22Rv1 (cell line): ENCODE results near the gene PEDS1.

Experiments
- H3K27ac ChIP-seq: fragments of 450-650 bp; 2 replicates; pipeline ENCODE4 v1.5.1; 2017
- ZFX ChIP-seq: fragments of 450-650 bp; IDR thresholded peaks from 2 replicates; pipeline ENCODE4 v1.6.1; 2017; ENCODE audit warnings: antibody characterized with exemption, borderline replicate concordance
- TF ChIP-seq, protein P1 (sequence below): fragments of 450-650 bp; IDR thresholded peaks from 2 replicates; pipeline ENCODE4 v1.5.1; 2017; ENCODE audit warnings: mild to moderate bottlenecking

Gene PEDS1

DNA sequence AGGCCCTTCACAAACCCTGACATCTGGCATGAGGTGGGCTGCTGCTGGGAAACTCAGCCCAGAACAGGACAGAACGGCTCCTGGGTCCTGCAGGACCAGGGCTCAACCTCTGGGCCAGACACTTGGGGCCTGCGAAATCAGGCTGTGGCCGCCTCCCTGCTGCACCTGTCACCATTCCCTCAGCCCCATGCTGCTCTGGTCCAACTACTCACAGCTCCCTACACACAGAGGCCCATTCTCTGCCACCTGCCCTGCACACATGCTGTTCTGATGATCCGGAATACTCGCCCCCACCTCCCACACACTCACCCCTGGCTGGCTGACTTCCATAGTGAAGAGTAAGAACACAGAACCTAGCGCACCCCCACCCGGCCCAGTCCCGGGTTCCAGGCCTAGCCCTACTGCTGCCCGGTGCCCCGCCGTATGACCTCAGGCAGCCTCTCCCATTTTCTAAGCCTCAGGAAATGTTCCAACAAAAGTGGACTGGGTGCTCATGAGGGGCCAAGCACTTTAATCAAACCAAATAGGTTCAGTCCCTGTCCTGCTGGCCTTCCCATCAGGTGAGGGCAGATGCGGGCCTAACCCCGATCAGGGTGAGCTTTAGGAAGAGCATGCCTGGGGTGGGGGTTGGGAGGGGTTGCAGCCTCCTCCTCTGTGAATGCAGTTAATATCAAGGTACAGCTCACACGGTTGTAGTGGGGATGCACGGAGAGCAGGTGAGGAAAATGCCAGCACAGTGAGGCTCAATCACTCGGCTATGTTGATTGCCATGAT is 3.9 kb downstream of the PEDS1 start:
- no peak overlapping the region for H3K27ac ChIP-seq
- TF ChIP-seq, protein P1, sequence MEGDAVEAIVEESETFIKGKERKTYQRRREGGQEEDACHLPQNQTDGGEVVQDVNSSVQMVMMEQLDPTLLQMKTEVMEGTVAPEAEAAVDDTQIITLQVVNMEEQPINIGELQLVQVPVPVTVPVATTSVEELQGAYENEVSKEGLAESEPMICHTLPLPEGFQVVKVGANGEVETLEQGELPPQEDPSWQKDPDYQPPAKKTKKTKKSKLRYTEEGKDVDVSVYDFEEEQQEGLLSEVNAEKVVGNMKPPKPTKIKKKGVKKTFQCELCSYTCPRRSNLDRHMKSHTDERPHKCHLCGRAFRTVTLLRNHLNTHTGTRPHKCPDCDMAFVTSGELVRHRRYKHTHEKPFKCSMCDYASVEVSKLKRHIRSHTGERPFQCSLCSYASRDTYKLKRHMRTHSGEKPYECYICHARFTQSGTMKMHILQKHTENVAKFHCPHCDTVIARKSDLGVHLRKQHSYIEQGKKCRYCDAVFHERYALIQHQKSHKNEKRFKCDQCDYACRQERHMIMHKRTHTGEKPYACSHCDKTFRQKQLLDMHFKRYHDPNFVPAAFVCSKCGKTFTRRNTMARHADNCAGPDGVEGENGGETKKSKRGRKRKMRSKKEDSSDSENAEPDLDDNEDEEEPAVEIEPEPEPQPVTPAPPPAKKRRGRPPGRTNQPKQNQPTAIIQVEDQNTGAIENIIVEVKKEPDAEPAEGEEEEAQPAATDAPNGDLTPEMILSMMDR: no peak
- TF ChIP-seq ZFX: no peak

DNA sequence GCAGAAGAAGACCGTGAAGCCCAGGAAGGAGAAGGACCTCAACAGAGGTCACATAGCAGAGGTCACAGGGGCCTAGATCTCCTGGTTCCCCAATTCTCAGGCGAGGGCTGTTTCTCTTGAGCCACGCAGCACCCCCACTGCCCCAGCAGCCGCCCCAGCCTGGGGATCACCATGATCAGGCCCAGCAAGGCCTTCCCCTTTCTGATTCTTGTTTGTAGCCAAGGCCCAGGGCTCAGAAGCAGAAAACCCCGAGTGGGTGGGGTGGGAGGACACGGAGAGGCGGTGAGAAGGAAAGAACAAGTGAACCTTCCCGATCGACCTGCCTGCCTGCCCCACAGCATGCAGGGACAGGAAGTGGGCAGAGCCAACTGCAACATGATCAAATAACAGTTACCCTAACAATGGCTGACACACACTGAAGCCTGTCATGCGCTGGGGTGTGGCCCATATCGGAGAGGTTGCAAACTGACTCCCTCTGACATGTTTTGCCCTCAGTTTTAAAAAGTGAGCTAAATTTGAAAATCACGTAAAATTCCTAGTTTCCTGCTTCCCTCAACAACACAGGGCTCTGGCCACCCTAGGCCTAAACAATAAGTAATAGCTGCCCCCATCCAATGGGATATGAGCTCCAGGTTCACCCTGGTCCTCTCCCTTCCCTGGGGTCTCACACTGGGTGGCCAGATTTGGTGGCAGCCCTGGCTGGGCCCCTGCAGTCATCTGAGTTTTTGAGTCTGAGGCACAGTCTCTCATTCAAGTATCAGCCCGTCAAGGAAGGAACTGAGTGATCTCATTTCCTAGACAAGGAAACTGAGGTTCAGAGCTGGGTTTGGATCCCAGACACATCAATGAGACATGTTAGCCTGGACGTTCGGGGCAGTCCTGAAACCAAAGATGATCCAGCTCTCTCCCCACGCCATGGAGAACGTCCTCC is 6.5 kb downstream of the PEDS1 start:
- TF ChIP-seq, protein P1: no peak
- TF ChIP-seq ZFX: no peak
- no peak overlapping the region for H3K27ac ChIP-seq

DNA sequence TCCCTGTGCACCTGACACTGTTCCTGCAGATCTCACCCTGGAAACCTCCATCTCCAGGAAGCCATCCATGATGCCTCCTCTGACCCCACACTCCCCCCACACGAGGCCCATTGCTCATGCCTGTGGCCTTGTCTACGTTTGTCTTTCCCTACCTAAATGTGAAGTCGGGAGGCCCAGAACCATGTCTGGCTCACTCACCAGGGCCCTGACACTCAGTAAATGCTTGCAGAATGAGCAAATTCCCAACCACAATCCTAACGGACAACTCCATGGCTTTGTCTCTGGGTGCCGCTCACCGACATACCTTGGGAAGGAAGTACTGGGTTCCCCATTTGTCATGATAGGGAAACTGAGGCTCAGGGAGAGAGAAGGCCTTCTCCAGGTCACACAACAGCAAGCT is 7.3 kb downstream of the PEDS1 start:
- TF ChIP-seq, protein P1: no peak

DNA sequence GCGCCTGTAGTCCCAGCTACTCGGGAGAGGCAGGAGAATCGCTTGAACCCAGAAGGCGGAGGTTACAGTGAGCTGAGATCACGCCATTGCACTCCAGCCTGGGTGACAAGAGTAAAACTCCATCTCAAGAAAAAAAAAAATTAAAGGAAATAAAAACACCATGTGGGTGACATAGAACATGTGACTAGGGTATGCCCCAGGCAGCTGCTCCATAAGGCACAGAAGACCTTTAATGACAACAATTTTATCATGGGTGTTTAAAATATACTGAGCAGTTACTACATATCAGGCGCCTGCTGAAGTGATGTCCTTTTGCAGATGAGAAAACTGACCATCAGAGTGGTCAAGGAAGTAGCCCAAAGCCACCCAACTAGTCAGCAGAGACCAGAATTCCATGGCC is 8.0 kb downstream of the PEDS1 start:
- TF ChIP-seq, protein P1: no peak
- TF ChIP-seq ZFX: no peak
- H3K27ac ChIP-seq: no peak overlapping the region

More for the DNA sequence above, 7.3 kb downstream of the PEDS1 start:
- no peak overlapping the region for H3K27ac ChIP-seq

DNA sequence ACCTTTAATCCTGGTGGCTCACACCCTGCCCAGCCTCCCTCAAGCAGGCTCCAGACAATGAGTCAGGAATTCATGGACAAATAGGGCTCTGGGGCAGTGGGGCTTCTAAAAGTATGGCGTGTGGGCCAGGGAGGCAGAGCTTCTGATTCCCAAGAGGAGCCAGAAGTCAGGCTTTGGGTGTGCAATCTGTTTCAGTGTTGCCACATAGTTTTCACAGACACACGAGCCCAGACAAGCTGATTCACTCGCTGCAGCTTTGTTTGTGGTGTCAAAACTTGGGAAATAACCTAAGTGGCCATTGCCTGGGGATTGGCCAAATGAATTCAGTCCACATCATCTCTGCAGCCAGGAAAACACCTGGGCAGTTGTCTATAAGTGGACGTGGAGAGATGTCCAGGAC is 9.2 kb downstream of the PEDS1 start:
- no peak for TF ChIP-seq ZFX
- TF ChIP-seq, protein P1: no peak
- H3K27ac ChIP-seq: no peak overlapping the region

DNA sequence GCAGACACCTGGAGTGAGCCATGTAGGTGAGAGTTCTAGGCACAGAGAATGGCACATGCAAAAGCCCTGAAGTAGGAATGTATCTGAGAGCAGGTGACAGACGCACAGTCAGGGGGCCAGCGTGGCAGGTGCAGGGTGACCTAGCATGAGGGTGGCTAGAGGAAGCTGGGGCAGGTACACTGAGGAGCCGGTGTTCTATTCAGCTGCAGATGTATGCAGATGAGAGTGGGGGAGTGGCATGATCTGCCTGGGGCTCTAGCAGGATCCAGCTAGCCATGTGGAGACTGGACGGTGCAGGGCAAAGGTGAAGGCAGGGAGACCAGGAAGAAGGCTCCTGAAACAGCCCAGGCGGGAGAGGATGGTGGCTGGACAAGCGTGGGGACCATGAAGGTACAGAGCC is 10.7 kb downstream of the PEDS1 start:
- H3K27ac ChIP-seq: no peak overlapping the region
- TF ChIP-seq, protein P1: no peak
- no peak for TF ChIP-seq ZFX
